GM12878 (cell line): ENCODE measurements around the gene NET1. TPM values are rescaled to one million over a fixed set of nuclear protein-coding genes. Genes with fewer than 3 reads are reported as not detected.
A peak's percentile ranks its signal among the peaks of the same experiment; 100 is the strongest.

Experiments
- ATAC-seq: fragments of 200-7000 bp; cut with Tn5 transposase; 3 replicates; pipeline ENCODE4 v1.9.1; 2020; ENCODE audit warnings: mild to moderate bottlenecking, moderate library complexity
- BruUV-seq: library from RNA; stranded (reverse); fragments of 400-500 nt; replicated peaks from 2 replicates; lab custom pipeline; 2021; lab: Mats Ljungman, UMichigan
- CTCF ChIA-PET: fragments of 300-600 bp; sonication (Branson Sonifier 250); formaldehyde crosslinking; extraction: SDS; loops from one replicate; lab custom pipeline; 2021; ENCODE audit warnings: inconsistent platforms; lab: Yijun Ruan, JAX
- POLR2A ChIA-PET: fragments of 350-600 bp; formaldehyde crosslinking; extraction: SDS; loops from one replicate; lab custom pipeline; 2021; ENCODE audit warnings: inconsistent platforms; lab: Charles Lee
- RAD21 ChIA-PET: fragments of 300-600 bp; sonication (Branson Sonifier 250); formaldehyde crosslinking; loops from one replicate; lab custom pipeline; 2023; ENCODE audit warnings: antibody characterized with exemption; ENCODE audit not compliant: unreplicated experiment; lab: Charles Lee
- SMC1A ChIA-PET: fragments of 300-600 bp; sonication (Branson Sonifier 250); formaldehyde crosslinking; loops from one replicate; lab custom pipeline; 2023; ENCODE audit not compliant: unreplicated experiment, uncharacterized antibody; lab: Charles Lee
- DNase-seq: peaks from one replicate; pipeline ENCODE4 v3.0.0-alpha.2; 2011; ENCODE audit warnings: low read depth, low spot score
- FAIRE-seq: peaks from 3 replicates; lab custom pipeline; 2011; peaks lifted over from hg19 to GRCh38; lab: Jason Lieb, UNC
- H2AFZ ChIP-seq: 2 replicates; pipeline ENCODE4 v1.6.0; 2011; ENCODE audit warnings: low read depth, low read length, control low read depth; ENCODE audit not compliant: control insufficient read depth
- H3K27ac ChIP-seq: 2 replicates; pipeline ENCODE4 v1.5.1; 2011; ENCODE audit warnings: control low read depth; ENCODE audit not compliant: control insufficient read depth, insufficient read depth
- H3K27me3 ChIP-seq, 2 experiments: replicated peaks in 1 of 2; 2 replicates each; pipeline versions ENCODE4 v1.6.0 to v1.6.1; 2011; ENCODE audit warnings: low read length in 1 of 2; ENCODE audit not compliant: control insufficient read depth in 2 of 2, insufficient read depth in 2 of 2
- H3K36me3 ChIP-seq, 2 experiments: 2 replicates each; pipeline ENCODE4 v1.5.1; 2011; ENCODE audit warnings: low read length in 1 of 2; ENCODE audit not compliant: control insufficient read depth in 2 of 2, insufficient read depth in 2 of 2
- H3K4me1 ChIP-seq: 2 replicates; pipeline ENCODE4 v1.6.1; 2011; ENCODE audit warnings: mild to moderate bottlenecking, low read length, moderate library complexity, mixed read lengths; ENCODE audit not compliant: control insufficient read depth, insufficient read depth
- H3K4me2 ChIP-seq: 2 replicates; pipeline ENCODE4 v1.6.0; 2011; ENCODE audit warnings: control low read depth; ENCODE audit not compliant: control insufficient read depth, insufficient read depth
- H3K4me3 ChIP-seq: fragments of 200-600 bp; sonication (generic); 2 replicates; pipeline ENCODE4 v1.5.1; 2016
- H3K79me2 ChIP-seq: 2 replicates; pipeline ENCODE4 v1.6.0; 2011; ENCODE audit warnings: low read length; ENCODE audit not compliant: control insufficient read depth, insufficient read depth
- H3K9ac ChIP-seq: 2 replicates; pipeline ENCODE4 v1.8.0; 2011; ENCODE audit warnings: low read length, control low read depth, mixed read lengths; ENCODE audit not compliant: control insufficient read depth, insufficient read depth
- H3K9me3 ChIP-seq: replicated peaks from 3 replicates; pipeline ENCODE4 v1.5.1; 2011; ENCODE audit warnings: mild to moderate bottlenecking, low read length; ENCODE audit not compliant: control insufficient read depth, insufficient read depth
- H4K20me1 ChIP-seq: 2 replicates; pipeline ENCODE4 v1.6.0; 2011; ENCODE audit not compliant: control insufficient read depth, insufficient read depth
- POLR2AphosphoS5 ChIP-seq: IDR thresholded peaks from 2 replicates; pipeline ENCODE4 v1.6.1; 2011; ENCODE audit warnings: mild to moderate bottlenecking, low read length, inconsistent platforms
- RAD21 ChIP-seq: IDR thresholded peaks from 2 replicates; pipeline ENCODE4 v1.6.1; 2011; ENCODE audit warnings: mild to moderate bottlenecking, low read depth, low read length, moderate library complexity; ENCODE audit not compliant: insufficient read depth
- SMAD5 ChIP-seq: IDR thresholded peaks from 2 replicates; pipeline ENCODE4 v1.6.1; 2016; ENCODE audit warnings: antibody characterized with exemption, low read depth
- SP1 ChIP-seq: IDR thresholded peaks from one replicate; pipeline ENCODE4 v1.6.1; 2011; ENCODE audit warnings: low read depth, low read length
- SREBF1 ChIP-seq: IDR thresholded peaks from 2 replicates; pipeline ENCODE4 v1.6.1; 2012; ENCODE audit warnings: mild to moderate bottlenecking, low read length
- WRNIP1 ChIP-seq: IDR thresholded peaks from 2 replicates; pipeline ENCODE4 v1.6.1; 2011; ENCODE audit warnings: low read depth, low read length, improper control_type of control experiment, borderline replicate concordance
- ZNF384 ChIP-seq: IDR thresholded peaks from 2 replicates; pipeline ENCODE4 v1.6.1; 2012; ENCODE audit warnings: low read depth, mild to moderate bottlenecking, low read length, improper control_type of control experiment, borderline replicate concordance
- ZSCAN29 ChIP-seq: fragments of 450-650 bp; IDR thresholded peaks from 2 replicates; pipeline ENCODE4 v1.6.1; 2017; ENCODE audit warnings: mild to moderate bottlenecking, moderate library complexity
- WGBS: methylation state at CpG from one replicate; pipeline ENCODE4 v1.1.6; 2016; ENCODE audit warnings: low lambda C conversion rate; ENCODE audit not compliant: insufficient replicate concordance, insufficient coverage; ENCODE audit errors: missing lambda C conversion rate; 5-methylcytosine and 5-hydroxymethylcytosine counted together
- in situ Hi-C: fragments of 300-500 bp; cut with MboI; formaldehyde crosslinking; loops from 9 replicates; pipeline ENCODE4 v1.14.3; 2018; ENCODE audit warnings: mixed read lengths
- intact Hi-C: fragments of 100-400 bp; cut with micrococcal nuclease; formaldehyde crosslinking; loops from one replicate; pipeline ENCODE4 v1.14.2; 2022; ENCODE audit not compliant: unreplicated experiment
- polyA plus RNA-seq, 11 experiments: library from polyadenylated mRNA; depleted of rRNA in 4 of 11; unstranded in 6 of 11; stranded (reverse) in 5 of 11; fragments of >200 nt; fragmentation: Nextera tagmentation in 4 of 11; fragmentation: Illumina TruSeq in 1 of 11; extraction: Ambion mirVana in 4 of 11; extraction: Trizol in 1 of 11; gene quantifications; 1 replicate in 1 of 11; 2 replicates in 10 of 11; pipeline versions ENCODE4 v1.2.1 to v1.2.3, GENCODE V29; 2011 to 2016; ENCODE audit warnings: inconsistent platforms in 2 of 11, missing spikeins in 2 of 11, low read depth in 1 of 11
- total RNA-seq, 4 experiments: library from RNA; depleted of rRNA in 3 of 4; stranded (reverse); fragments of >200 nt in 3 of 4; fragmentation: Illumina TruSeq in 1 of 4; extraction: Trizol in 1 of 4; gene quantifications; 2 replicates each; pipeline versions ENCODE4 v1.2.1 to v1.2.3, GENCODE V29; 2013 to 2021
- TF ChIP-seq, protein P1 (sequence below): fragments of 450-650 bp; IDR thresholded peaks from 2 replicates; pipeline ENCODE4 v1.6.1; 2017; ENCODE audit warnings: mild to moderate bottlenecking, low read depth, inconsistent platforms; ENCODE audit not compliant: poor library complexity, severe bottlenecking
- TF ChIP-seq, protein P2 (sequence below): fragments of 450-650 bp; formaldehyde crosslinking; IDR thresholded peaks from 2 replicates; pipeline ENCODE4 v1.4.0; 2020; ENCODE audit warnings: mild to moderate bottlenecking, moderate library complexity

Gene NET1
- total and polyA plus RNA-seq, 10 of the 15 experiments (the other 5 are each of a cell fraction or from before 2014, with no cell fraction given), result 6.5 to 22.7 (median 18.4) TPM

DNA sequence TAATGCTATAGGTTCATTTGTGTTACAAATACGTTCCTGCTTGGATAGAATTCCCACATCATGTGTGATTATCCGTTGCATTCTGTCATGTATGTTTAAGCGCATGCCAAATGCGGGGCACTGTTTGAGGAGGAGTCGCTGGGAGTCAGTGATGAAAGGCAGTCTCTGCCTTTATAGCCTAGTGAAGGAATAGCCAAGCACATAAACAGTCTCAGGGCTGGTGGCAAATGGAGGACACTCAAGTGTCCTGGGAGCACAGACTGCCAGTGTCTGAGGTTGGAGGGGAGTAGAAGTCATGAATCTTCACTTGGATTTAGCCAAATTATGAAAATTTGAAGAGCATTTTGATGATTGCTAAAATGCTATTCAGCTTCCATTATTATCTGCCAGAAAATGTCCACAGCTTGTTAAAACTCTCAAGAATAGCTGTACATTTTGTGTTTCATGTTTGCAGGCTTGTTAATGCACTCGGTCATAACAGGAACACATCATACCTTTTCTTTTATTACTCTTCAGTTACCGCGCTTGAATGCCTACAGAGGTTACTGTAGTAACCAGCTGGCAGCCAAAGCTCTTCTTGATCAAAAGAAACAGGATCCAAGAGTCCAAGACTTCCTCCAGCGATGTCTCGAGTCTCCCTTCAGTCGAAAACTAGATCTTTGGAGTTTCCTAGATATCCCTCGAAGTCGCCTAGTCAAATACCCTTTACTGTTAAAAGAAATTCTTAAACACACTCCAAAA lies 41.6 kb downstream of the NET1 start:
- ChIA-PET CTCF (interaction anchor here (1.5 to 3.0 kb wide), 4 partner anchors 11 to 169 kb away, joined by 3 to 13 read pairs (median 7); no protein-coding TSS in a partner anchor), SMC1A (interaction anchor here (1.0 to 1.6 kb wide), 3 partner anchors 11 to 604 kb away, joined by 3 to 5 read pairs (median 4); no protein-coding TSS in a partner anchor), POLR2A (no interaction called here), RAD21 (interaction anchor here (1.1 kb wide), 1 partner anchor 11 kb away, joined by 3 read pairs; no protein-coding TSS in a partner anchor)
- peak; percentile 44 for FAIRE-seq
- no TSS peak for BruUV-seq
- no peak overlapping the region for H3K9ac ChIP-seq
- H2AFZ ChIP-seq, result no peak overlapping the region
- no peaks in the 10 kb centered on the region for H4K20me1 ChIP-seq
- in situ Hi-C loops, result no loop called here
- no peaks in the 10 kb centered on the region for H3K9me3 ChIP-seq
- no peaks in the 10 kb centered on the region for H3K4me1 ChIP-seq
- no peaks in the 10 kb centered on the region for H3K79me2 ChIP-seq
- no peaks in the 10 kb centered on the region for H3K27me3 ChIP-seq
- H3K27ac ChIP-seq, result no peak overlapping the region
- no peak for DNase-seq
- ATAC-seq, result no peak
- no peak overlapping the region for H3K4me2 ChIP-seq
- TF ChIP-seq SREBF1, result no peak
- intact Hi-C loops, result no loop called here
- 87% methylated on average over 13 of the region's 13 CpGs for WGBS
- no peak overlapping the region for H3K4me3 ChIP-seq
- peaks cover 5 to 18% of the 10 kb centered on the region in 2 experiments for H3K36me3 ChIP-seq

DNA sequence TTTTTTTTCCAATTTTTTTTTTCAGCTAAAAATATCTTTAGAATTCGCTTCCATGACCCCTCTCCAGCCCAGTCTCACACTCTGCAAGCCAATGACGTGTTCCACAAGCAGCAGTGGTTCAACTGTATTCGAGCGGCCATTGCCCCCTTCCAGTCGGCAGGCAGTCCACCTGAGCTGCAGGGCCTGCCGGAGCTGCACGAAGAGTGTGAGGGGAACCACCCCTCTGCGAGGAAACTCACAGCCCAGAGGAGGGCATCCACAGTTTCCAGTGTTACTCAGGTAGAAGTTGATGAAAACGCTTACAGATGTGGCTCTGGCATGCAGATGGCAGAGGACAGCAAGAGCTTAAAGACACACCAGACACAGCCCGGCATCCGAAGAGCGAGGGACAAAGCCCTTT lies 44.2 kb downstream of the NET1 start:
- ChIA-PET SMC1A (interaction anchor here (0.8 to 1.6 kb wide), 3 partner anchors 12 to 16 kb away, joined by 3 to 4 read pairs (median 3); no protein-coding TSS in a partner anchor), RAD21 (interaction anchor here (1.1 kb wide), 1 partner anchor 166 kb away, joined by 5 read pairs; no protein-coding TSS in a partner anchor), POLR2A (no interaction called here), CTCF (interaction anchor here (0.7 to 3.0 kb wide), 4 partner anchors 15 to 166 kb away, joined by 3 to 13 read pairs (median 5); no protein-coding TSS in a partner anchor)
- 98% methylated on average over 12 of the region's 12 CpGs for WGBS
- Histone ChIP-seq H3K27ac (no peak overlapping the region), H3K4me2 (no peak overlapping the region), H4K20me1 (no peaks in the 10 kb centered on the region), H3K36me3 (peaks cover 5 to 18% of the 10 kb centered on the region in 2 experiments), H3K4me1 (no peaks in the 10 kb centered on the region), H3K9me3 (no peaks in the 10 kb centered on the region), H2AFZ (no peak overlapping the region), H3K27me3 (no peaks in the 10 kb centered on the region), H3K9ac (no peak overlapping the region), H3K4me3 (no peak overlapping the region), H3K79me2 (no peaks in the 10 kb centered on the region)
- no peak for DNase-seq
- intact Hi-C loops (no loop called here), in situ Hi-C loops (no loop called here)
- BruUV-seq, result no TSS peak
- FAIRE-seq, result no peak
- no peak for ATAC-seq
- TF ChIP-seq POLR2AphosphoS5, result no peak
- TF ChIP-seq ZNF384, result no peak
- TF ChIP-seq, protein P1, sequence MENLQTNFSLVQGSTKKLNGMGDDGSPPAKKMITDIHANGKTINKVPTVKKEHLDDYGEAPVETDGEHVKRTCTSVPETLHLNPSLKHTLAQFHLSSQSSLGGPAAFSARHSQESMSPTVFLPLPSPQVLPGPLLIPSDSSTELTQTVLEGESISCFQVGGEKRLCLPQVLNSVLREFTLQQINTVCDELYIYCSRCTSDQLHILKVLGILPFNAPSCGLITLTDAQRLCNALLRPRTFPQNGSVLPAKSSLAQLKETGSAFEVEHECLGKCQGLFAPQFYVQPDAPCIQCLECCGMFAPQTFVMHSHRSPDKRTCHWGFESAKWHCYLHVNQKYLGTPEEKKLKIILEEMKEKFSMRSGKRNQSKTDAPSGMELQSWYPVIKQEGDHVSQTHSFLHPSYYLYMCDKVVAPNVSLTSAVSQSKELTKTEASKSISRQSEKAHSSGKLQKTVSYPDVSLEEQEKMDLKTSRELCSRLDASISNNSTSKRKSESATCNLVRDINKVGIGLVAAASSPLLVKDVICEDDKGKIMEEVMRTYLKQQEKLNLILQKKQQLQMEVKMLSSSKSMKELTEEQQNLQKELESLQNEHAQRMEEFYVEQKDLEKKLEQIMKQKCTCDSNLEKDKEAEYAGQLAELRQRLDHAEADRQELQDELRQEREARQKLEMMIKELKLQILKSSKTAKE, result no peak
- TF ChIP-seq ZSCAN29, result no peak
- no peak for TF ChIP-seq WRNIP1
- TF ChIP-seq RAD21, result no peak
- TF ChIP-seq, protein P2, sequence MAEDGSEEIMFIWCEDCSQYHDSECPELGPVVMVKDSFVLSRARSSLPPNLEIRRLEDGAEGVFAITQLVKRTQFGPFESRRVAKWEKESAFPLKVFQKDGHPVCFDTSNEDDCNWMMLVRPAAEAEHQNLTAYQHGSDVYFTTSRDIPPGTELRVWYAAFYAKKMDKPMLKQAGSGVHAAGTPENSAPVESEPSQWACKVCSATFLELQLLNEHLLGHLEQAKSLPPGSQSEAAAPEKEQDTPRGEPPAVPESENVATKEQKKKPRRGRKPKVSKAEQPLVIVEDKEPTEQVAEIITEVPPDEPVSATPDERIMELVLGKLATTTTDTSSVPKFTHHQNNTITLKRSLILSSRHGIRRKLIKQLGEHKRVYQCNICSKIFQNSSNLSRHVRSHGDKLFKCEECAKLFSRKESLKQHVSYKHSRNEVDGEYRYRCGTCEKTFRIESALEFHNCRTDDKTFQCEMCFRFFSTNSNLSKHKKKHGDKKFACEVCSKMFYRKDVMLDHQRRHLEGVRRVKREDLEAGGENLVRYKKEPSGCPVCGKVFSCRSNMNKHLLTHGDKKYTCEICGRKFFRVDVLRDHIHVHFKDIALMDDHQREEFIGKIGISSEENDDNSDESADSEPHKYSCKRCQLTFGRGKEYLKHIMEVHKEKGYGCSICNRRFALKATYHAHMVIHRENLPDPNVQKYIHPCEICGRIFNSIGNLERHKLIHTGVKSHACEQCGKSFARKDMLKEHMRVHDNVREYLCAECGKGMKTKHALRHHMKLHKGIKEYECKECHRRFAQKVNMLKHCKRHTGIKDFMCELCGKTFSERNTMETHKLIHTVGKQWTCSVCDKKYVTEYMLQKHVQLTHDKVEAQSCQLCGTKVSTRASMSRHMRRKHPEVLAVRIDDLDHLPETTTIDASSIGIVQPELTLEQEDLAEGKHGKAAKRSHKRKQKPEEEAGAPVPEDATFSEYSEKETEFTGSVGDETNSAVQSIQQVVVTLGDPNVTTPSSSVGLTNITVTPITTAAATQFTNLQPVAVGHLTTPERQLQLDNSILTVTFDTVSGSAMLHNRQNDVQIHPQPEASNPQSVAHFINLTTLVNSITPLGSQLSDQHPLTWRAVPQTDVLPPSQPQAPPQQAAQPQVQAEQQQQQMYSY (CRISPR knock-in tag), result no peak
- no peak for TF ChIP-seq SP1
- TF ChIP-seq SMAD5, result no peak
